RWPE2 (cell line): Measurements from ENCODE around the gene ACAP3.

Source experiments
- ATAC-seq: fragments of 200-7000 bp; cut with Tn5 transposase; 3 replicates; pipeline ENCODE4 v1.9.1; 2021; ENCODE audit warnings: low read depth
- DNase-seq: peaks from one replicate; pipeline ENCODE4 v3.0.0-alpha.2; 2020; ENCODE audit warnings: low spot score
- H3K27ac ChIP-seq: fragments of 450-650 bp; 2 replicates; pipeline ENCODE4 v1.5.1; 2017; ENCODE audit warnings: mild to moderate bottlenecking; ENCODE audit not compliant: poor library complexity, severe bottlenecking
- H3K27me3 ChIP-seq: fragments of 250-450 bp; sonication (Bioruptor Pico); 2 replicates; pipeline ENCODE4 v1.5.1; 2021; ENCODE audit warnings: mild to moderate bottlenecking, moderate library complexity; ENCODE audit not compliant: insufficient read depth, poor library complexity, severe bottlenecking
- H3K36me3 ChIP-seq: fragments of 250-450 bp; sonication (Bioruptor Pico); 2 replicates; pipeline ENCODE4 v1.5.1; 2020; ENCODE audit warnings: low read depth, mild to moderate bottlenecking, moderate library complexity
- H3K4me1 ChIP-seq: fragments of 250-450 bp; sonication (Bioruptor Pico); 2 replicates; pipeline ENCODE4 v1.5.1; 2021; ENCODE audit warnings: mild to moderate bottlenecking, moderate library complexity; ENCODE audit not compliant: insufficient read depth, poor library complexity, severe bottlenecking
- H3K4me3 ChIP-seq: fragments of 250-450 bp; sonication (Bioruptor Pico); 2 replicates; pipeline ENCODE4 v1.5.1; 2021; ENCODE audit warnings: mild to moderate bottlenecking, moderate library complexity; ENCODE audit not compliant: severe bottlenecking
- H3K9me3 ChIP-seq: fragments of 250-450 bp; sonication (Bioruptor Pico); 2 replicates; pipeline ENCODE4 v1.5.1; 2021; ENCODE audit warnings: mild to moderate bottlenecking, moderate library complexity; ENCODE audit not compliant: severe bottlenecking
- CTCF ChIP-seq: fragments of 450-650 bp; IDR thresholded peaks from one replicate; pipeline ENCODE4 v1.5.1; 2017; ENCODE audit warnings: mild to moderate bottlenecking, moderate library complexity; ENCODE audit not compliant: poor library complexity, severe bottlenecking

ACAP3 gene

DNA sequence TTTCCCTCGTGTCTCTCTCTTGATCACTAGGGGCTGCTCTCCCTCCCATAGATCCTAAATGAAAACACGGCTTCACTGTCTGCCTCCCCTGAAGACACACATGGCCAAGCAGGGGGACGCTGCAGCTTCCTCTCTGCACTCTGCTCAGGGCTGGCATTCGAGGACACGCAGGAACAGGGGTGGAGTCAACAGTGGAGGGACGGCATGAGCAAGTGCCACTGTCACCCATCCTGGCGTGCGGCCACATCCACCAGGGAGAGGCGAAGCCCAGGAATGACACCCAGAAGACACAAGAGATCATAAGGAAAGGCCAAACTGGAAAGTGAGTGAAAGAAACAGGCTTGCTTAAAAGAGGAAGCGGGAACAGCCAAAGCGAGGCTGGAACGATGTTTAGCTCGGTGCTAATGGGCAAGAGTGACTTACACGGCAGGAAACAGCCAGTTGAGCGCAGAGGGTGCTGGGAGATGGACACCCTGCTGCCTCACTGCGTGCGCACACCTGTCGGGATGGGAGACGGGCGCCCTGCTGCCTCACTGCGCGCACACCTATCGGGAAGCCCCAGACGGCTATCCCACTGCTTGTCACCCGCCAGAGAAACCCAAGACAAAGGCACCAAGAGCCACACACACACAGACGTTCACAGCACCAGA lies 47.7 kb downstream of the ACAP3 start:
- Histone ChIP-seq H3K27me3 (no peaks in the 10 kb centered on the region), H3K27ac (no peak overlapping the region), H3K36me3 (peaks cover 74% of the 10 kb centered on the region), H3K4me3 (no peak overlapping the region), H3K9me3 (no peaks in the 10 kb centered on the region), H3K4me1 (peaks cover 4% of the 10 kb centered on the region)
- peak; percentile 56 for DNase-seq
- TF ChIP-seq CTCF: no peak
- ATAC-seq: no peak

- ATAC-seq: no peak
- Histone ChIP-seq H3K4me1 (peaks cover 1% of the 10 kb centered on the region), H3K36me3 (peaks cover 76% of the 10 kb centered on the region), H3K4me3 (no peak overlapping the region), H3K9me3 (no peaks in the 10 kb centered on the region), H3K27ac (no peak overlapping the region), H3K27me3 (no peaks in the 10 kb centered on the region)
- TF ChIP-seq CTCF: no peak
- DNase-seq: no peak
Observed at GRCh38 chr1:1259540-1259939, 48.2 kb downstream of the ACAP3 start.

DNA sequence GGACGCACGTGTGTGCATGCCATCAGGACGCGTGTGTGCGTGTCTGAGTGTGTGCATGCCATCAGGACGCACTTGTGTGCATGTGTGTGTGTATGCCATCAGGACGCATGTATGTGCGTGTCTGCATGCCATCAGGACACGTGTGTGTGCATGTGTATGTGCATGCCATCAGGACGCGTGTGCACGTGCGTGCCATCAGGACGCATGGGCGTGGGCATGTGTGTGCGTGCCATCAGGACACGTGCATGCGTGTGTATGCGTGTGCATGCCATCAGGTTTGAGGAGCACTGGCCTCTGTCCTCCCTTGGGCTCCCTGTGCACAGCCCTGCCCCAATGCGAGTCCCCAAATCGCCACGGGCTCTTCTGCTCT lies 48.6 kb downstream of the ACAP3 start:
- Histone ChIP-seq H3K4me1 (no peaks in the 10 kb centered on the region), H3K27me3 (no peaks in the 10 kb centered on the region), H3K9me3 (no peaks in the 10 kb centered on the region), H3K27ac (no peak overlapping the region), H3K4me3 (no peak overlapping the region), H3K36me3 (peaks cover 72% of the 10 kb centered on the region)
- no peak for ATAC-seq
- no peak for TF ChIP-seq CTCF
- no peak for DNase-seq

DNA sequence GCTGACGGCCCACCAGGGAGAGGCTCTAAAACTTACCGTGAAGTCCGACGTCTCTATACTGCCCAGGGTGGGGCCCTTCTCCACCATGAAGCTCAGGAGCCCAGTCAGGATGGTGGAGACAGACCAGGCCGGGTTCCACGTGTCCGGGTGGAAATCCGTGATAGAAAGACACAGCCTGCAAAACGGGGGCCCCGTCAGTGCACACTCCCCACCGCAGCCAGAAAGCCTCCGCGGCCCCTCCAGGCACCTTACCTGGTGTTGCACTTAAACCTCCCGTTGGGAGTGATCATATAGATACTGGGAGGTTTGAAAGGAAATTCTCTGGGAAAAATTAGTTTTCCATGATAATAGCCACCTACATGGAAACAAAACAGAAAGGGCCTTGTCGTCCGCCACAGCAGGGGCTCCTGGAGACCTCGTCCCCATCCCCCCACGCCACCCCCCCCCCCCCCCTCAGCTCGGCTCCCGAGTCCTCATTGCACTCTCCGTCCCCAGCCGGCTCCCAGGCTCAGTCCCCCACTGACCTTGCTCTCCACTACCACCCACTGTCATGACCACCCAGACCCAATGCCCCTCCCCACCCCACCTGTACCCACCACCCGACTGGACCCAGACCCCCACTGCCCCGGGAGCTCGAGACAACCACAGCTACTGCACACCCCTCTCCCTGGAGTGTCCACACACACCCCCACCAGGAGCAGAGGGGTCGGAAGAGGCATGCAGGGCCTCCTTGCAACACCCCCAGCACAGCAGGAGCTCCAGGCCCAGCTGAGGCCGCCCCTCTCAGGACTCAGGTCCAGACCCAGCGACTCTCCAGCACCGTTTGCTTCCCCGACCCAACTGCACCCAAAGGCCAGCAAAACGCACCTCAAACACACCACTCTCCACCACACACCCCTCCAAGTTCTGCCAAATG lies 50.5 kb downstream of the ACAP3 start:
- Histone ChIP-seq H3K4me1 (no peaks in the 10 kb centered on the region), H3K27me3 (no peaks in the 10 kb centered on the region), H3K27ac (no peak overlapping the region), H3K4me3 (no peak overlapping the region), H3K36me3 (peaks cover 68% of the 10 kb centered on the region), H3K9me3 (no peaks in the 10 kb centered on the region)
- peak; percentile 57 for DNase-seq
- TF ChIP-seq CTCF: no peak
- no peak for ATAC-seq

DNA sequence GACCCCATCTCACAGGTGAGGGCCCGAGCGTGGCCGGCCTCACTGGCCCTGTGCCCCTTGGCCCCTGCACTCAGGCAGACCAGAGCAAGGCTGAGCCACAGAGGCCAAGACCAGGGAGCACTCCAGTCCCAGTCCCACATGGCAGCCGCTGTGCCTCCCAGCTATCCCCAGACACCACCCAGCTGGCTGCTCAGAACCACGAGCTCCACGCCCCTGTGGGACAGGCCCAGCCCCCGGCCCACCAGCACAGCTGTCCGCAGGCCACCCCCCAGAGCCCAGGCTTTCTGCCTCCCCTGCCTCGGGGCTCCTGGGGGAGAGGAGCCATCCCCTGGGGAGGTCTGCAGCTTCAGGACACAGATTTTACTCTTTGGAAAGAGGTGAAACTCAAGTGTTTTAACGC lies 52.1 kb downstream of the ACAP3 start:
- Histone ChIP-seq H3K4me1 (peaks cover 7% of the 10 kb centered on the region), H3K27ac (no peak overlapping the region), H3K4me3 (no peak overlapping the region), H3K36me3 (peaks cover 55% of the 10 kb centered on the region), H3K27me3 (no peaks in the 10 kb centered on the region), H3K9me3 (no peaks in the 10 kb centered on the region)
- ATAC-seq (no peak), DNase-seq (peak; percentile 63)
- TF ChIP-seq CTCF: no peak
